IMR-90 (cell line): Measurements from ENCODE around the gene SH3RF3.

Experiments
- CTCF ChIP-seq: conservative IDR thresholded peaks from 2 replicates; pipeline ENCODE4 v1.5.1; 2012; ENCODE audit warnings: mild to moderate bottlenecking, low read depth, low read length, improper control_type of control experiment
- MAFK ChIP-seq: IDR thresholded peaks from 2 replicates; pipeline ENCODE4 v1.6.1; 2012; ENCODE audit warnings: low read depth, low read length, improper control_type of control experiment
- NFE2L2 ChIP-seq: fragments of 150-350 bp; IDR thresholded peaks from 2 replicates; pipeline ENCODE4 v1.6.1; 2016; ENCODE audit warnings: low read depth, mild to moderate bottlenecking, low read length
- POLR2A ChIP-seq: IDR thresholded peaks from 2 replicates; pipeline ENCODE4 v1.6.1; 2012; ENCODE audit warnings: mild to moderate bottlenecking, low read depth, low read length
- RFX5 ChIP-seq: IDR thresholded peaks from 2 replicates; pipeline ENCODE4 v1.8.0; 2012; ENCODE audit warnings: low read depth, mild to moderate bottlenecking, low read length, moderate library complexity

GRCh38 chr2:109282360-109282759, 153.4 kb downstream of the SH3RF3 start:
- TF ChIP-seq CTCF (no peak), POLR2A (no peak), MAFK (no peak), RFX5 (no peak), NFE2L2 (no peak)
